ENCODE results near the gene LY86.
"Not testable (repeated sequence)": the region's sequence is repeated elsewhere in the genome, so short reads cannot be mapped to it uniquely, and the experiment has no call there.

Gene LY86

DNA sequence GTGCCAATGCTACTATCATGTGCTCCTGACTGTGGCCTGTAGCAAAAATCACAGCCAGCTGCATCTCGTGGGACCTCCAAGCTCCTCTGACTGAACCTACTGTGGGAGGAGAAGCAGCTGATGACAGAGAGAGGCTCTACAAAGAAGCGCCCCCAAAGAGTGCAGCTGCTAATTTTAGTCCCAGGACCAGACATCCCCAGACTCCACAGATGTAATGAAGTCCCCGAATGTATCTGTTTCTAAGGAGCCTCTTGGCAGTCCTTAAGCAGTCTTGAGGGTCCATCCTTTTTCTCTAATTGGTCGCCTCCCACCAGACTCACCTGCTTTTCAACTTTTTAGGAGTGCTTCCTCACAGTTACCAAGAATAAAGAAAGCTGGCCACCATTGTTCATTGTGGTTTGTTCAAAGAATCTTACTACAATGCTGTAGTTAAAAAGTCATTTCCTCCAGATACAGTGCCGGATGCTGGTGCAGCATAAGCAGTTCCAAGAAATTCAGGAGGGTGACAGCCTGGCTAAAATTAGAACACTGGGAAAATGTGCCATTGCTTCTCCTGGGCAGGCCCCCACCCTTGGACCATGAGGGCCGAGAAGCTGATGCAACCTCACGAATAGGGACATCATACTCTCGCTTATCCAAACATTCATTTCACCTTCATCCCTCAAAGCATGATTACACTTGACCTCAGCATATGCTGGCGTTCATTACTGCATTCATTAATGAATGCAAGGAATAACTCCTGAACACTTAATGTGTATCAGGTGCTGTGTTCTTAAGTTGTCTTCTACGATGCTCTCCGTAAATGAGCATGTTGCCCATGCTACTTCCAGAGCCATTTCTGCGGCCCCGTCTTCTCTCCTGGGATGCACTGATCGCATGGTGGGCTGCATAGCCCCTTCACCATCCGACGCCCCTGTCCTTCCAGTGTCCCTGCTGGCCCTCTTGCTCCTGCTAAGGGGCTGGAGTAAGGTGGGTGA, 66.4 kb downstream of the LY86 start:
- DNase-seq = no peak

DNA sequence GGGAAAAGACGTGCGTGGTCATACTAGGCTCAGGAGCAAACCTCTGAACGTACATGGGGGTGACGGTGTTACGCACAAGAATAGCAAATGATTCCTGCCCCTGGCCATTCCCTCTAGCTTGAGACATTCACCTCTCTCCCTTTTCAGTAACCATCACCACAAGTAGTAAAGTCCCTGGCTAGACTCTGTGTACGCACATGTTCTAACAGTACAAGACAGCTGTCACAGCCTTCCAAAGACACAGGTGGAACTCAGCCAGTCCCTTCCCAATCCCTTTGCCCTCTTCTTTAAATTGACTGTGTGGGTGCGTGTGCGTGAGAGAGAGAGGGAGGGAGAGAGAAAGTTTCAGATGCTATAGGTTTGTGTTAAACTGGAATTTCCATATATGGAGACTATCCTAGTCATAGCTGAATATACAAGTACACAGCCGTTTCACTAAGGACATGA, 67.3 kb downstream of the LY86 start:
- no peak for DNase-seq

DNA sequence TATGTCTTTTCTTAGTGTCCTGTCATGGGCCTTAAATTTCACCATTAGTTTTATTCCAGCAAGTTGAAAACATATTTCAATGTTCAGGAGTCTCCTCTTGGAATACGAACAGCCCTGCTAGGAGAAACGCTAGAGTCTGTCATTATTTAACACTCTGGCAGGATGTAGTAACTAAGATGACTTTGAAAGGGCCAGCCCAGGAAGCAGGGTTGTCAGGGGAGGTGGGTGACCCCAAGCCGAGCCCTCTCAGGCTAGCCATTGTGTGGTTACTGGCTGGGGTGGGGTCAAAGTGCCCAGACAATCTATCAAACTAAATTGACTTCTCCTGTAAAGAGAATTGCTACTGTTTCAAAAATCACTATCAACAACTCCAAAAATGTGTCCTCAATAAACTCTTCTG, 67.8 kb downstream of the LY86 start:
- DNase-seq = no peak

DNA sequence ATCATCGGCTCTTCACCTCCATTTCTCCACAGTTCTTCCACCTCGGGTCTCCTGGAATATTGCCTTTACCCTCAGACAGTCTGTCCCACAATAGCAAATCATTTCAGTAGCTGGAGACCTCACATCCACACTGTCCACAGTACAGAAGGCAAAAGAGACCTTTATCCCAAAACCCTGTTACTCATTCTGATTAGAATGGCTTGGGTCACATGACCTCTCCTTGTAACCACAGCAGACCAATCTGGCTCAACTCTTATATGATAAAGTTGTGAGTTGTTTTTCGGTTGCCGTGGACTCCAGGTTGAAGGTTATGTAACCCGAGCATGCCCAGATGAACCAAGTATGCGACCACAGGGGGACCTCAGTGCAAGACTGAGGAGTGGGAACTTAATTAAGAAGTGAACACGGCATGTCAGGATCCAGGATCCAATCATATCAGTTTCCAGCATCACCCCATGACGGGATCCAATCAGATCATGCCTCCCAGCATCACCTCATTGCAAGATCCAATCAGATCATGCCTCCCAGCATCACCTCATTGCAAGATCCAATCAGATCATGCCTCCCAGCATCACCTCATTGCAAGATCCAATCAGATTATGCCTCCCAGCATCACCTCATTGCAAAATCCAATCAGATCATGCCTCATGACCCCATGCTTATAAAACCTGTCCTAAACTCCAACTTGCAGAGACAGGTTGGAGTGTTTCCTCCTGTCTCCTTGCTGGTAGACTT, 68.7 kb downstream of the LY86 start:
- DNase-seq = no peak

DNA sequence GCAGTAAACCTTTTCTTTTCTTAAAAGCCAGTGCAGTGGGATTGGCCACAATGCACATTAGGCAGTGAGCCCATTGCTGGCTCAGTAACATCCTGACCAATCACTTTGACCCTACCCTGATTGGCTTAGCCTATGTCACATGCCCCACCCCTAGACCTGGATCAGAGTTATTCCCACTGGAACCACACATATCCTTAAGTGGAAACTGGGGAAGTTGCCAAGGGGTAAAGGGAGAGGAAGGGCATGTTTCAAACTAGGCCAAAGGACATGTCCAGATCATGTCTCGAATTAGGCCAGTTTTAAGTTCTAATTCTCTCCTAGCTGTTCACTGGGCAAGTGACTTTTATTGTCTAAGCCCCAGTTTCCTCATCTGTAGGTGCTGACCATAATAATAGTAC, 69.3 kb downstream of the LY86 start:
- no peak for DNase-seq

DNA sequence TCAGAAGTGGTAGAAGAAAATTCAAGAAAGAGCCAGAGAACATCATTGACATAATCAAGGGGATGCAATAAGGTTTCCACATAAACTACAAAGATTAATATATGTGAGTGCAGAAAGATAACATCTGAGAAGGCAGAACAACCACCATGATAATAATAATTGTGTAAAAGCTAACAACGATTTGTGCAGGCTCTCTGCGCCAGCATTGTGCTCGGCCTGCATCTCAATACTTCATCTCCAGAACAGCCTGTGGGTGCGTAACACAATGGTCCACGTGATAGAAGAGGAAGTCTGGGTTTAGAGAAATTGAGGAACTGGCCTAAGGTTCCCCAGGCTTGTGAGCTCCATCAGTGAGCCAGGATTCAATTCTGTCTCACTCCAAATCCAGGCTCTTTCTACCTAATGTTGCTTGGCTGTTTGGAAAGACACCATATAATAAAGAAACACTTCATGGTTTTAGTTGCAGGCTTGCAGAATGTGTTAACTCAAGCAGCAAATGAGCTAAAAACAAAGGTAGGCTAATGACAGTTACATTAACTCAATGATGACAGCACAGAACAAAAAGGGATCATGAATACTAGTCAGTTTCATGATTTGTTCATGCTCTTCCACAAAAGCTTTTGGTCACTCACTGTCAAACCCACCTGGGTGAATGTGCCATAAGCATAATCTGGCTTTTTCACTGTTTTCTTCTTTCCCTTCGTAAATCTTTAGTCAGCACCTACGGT, 71.2 kb downstream of the LY86 start:
- no peak for DNase-seq

DNA sequence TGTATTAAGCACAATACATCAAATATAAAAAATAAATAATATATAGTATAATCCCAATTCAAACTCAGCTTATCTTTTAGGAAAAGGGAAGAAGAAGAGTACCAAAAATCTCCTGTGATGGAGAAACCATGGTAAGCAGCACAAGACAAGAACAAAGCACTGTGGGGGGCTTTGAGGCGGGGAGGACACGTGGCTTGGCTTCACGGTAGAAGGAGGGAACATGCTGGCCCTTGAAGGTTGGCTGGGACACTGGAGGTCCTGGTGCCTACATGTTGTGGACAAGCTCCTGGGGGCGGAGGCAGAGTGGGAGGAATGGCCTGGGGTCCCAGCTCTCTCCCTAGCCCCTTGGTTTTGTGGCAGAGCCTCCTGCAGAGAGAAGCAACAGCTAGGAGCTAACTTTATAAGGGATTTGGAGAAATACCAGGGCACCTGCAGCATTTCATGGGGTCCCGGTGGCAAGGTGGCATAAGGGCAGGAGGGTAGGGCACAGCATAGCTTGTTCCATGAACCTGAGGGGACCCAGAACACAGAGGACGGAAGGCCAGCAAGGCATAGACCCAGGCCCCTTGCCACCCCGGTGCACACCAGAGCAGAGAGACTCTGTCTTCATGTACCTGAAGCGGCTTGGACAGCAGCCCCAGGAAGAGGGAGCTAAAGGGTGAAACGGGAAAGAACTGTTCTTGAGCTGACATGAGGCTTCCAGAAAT, 72.0 kb downstream of the LY86 start:
- no peak for DNase-seq

DNA sequence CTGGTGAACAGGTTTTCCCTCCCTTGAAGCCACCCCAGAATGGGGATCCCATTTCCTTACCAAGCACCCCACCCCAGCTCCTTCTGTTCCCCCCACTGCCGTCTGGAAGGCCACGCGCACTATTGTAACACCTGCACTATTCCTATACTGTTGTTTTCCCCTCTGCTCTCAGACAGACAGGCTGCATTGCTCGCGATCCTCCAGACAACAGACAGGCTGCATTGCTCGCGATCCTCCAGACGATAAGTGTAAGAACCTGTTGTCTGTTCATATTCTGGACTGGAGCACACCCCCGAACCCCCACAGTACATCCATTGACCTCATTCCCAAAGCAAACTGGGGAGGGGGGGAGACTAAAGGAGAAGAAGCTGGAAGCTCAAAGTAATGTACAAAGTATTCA, 72.7 kb downstream of the LY86 start:
- DNase-seq = no peak

DNA sequence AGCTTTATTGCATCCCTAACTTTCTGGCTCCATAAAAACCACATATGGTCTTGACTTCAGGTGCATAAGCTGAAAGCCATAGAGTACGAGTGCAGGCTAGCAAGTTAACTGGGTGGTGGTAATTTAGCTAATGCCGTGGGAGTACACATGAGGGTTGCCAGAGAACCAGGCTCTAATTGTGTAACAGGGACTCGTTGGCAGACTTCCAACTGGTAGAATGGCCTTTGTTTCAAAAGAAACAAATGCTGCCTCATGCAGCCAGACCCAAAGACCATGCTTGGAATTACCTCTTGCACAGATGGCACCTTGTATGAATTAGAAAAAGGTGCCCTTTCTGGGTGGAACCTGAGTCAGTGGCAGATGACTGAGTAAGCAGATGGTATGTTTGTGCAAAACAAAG, 73.2 kb downstream of the LY86 start:
- DNase-seq = no peak

DNA sequence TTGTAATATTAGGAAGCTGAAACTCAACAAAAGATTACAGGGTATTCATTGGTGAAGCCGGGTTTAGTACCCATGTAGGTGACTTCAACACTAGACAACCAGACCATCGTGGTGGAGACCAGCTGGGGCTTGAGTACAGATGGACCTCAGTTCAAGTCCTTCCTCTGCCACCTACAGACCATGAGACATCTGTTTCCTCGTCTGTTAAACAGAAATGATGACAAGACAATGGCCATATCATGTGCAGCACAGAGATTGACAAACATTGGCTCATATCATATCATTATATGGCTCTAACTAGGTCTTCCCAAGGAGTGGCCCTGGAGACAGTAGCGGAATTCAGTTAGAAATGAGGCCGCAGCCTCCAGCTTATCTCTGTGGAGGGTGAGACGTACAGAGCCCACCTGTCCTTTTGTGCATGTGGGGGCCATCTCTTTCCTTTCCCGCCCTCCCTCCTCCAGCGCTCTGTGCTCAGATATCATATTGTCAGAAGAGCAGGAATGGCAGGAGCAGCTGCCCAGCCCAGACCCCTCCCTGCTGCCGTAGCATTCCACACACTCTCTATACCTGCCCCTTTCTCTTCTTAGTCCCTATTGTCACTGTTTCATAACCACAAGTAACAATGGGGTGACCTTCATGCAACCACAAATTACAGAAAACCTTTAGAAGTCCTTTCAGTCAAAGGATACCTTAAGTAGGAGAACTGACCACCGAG, 75.1 kb downstream of the LY86 start:
- no peak for DNase-seq

DNA sequence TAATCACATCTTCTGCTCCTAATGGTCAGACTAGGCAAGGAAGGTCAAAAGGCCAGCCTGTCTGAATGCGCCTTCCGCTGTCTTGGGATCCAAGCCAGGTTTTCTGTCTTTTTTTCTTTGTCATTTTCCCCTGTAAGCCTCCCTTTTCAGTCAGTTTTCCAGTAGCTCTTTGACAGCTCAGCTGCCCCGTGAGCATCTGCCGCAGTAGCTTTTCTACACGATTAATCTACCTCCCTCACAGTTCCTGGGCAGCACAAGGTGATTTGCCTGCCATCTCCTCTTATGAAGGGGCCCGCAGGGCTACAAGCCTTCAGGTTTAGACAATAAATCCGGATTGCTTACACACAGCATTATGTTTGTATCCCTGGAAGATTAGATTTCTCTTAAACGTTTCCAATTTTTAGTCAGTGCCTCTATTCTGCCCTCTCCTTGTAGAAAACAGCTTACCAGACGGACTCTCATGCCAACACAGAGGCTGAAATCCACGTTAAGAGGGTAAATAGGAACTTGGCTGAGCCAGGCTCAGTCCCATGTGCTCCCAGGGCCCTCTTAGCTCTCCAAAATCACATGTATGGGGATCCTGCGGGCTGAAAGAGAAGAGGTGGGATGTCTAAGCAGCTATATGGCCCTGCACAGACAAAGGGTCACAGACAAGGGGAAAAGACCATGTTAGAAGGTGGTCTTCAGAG, 77.2 kb downstream of the LY86 start:
- DNase-seq = no peak

DNA sequence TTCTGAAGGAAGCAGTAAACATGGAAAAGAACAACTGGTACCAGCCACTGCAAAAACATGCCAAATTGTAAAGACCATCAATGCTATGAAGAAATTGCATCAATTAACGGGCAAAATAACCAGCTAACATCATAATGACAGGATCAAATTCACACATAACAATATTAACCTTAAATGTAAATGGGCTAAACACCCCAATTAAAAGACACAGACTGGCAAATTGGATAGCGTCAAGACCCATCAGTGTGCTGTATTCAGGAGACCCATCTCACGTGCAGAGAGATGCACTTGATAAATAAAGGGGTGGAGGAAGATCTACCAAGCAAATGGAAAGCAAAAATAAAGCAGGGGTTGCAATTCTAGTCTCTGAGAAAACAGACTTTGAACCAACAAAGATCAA, 81.6 kb downstream of the LY86 start:
- not testable (repeated sequence) for DNase-seq

DNA sequence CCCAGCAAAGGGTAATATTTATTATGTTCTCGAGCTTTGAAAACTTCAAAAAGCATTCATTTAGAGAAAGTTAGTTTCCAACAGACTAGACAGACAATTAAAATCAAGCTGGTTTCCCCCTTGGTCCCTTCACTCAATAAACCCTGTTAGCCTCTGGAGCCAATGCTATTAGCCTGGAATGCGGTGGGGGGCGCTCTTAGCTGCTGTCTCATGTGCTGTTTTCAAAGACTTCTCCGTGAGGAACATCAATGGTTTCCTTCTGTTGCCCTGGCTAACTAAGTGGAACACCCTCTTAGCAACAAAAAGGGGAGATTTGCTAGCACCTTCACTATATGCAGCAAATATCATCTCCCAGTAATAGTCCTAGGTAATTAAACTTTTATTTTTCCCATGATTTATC, 86.4 kb downstream of the LY86 start:
- DNase-seq = no peak

DNA sequence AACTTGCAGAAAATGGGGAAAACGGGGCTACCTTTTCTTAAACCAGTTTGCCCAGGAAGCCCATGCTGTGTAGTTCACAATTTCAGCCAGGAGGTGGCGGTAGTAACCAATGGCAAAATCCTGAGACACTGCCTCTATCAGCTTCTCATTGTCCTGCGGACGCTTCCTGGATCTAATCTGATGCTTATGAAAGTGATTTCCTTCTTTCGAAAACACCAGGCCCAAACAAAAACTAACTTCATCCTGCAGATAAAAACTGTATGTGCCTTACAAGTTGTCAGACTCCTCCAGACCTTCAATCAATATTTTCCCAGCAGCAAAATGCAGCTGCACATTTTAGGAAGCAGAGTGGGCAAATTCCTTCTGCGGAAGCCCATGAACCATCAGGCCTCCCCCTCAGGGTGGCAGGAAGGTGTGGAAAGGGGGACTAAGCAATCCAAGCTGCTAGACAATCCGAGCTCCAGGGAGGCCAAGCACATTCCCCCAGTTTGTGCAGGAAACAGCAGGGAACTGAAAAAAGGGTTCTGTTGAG, 88.5 kb downstream of the LY86 start:
- peak; percentile 61 for DNase-seq

DNA sequence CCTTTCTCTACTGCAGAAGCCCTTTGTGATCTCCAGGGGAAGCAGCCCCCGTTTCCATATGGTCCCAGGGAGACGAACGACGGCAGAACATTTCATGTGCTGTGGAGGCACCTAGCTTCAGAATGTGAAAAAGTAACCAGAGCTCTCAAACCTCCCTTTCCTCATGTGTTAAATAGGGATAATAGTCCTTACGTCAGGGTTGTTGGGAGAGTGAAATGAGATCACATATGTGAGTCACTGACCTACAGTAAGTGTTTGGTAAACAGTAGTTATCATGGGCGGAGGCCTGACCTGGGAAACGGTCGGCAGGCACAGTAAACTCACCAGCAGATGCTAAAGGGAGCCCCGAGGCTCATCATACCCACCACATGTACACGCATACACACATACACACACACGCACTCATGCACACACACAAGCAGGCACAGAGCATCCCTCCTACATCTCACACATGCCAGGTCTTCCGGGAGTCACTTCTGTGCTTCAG, 89.7 kb downstream of the LY86 start:
- DNase-seq = no peak

DNA sequence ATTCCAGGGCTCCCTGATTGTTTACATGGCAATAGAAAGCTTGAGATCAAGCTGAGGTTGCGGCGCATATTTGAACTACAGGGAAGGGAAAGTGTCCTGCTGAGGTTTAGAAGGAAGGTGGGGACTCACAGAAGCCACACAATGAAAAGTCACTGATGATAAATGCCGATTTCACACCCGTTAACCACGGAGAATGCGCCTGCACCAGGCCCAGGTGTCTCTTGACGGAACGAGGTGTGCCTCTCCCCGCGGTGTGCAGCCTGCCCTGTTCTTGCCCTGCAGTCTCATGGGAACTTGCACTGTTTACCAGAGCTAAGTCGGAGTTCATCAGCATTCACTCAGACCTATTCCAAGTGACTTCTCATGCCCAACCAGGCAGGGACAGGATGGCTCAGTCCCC, 90.3 kb downstream of the LY86 start:
- no peak for DNase-seq

DNA sequence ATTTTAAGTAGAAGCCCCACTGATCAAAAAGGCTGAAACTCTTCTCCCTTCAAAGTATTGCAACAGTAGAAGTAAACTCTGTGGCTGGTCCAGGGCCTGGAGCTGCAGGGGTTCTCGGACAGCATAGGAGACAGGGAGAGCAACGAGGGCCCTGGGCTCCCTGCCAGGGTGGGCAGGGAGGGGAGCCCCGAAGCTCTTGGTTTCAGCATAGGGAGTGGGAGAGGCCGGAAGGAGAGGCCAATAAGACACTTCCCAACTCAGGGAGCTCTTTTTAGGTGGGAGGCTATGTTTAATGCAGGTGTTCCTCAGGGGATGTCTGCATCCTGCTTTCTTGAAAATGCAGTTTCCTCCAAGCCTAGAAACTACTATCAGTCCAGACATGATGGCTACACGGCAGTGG, 91.1 kb downstream of the LY86 start:
- DNase-seq = no peak

DNA sequence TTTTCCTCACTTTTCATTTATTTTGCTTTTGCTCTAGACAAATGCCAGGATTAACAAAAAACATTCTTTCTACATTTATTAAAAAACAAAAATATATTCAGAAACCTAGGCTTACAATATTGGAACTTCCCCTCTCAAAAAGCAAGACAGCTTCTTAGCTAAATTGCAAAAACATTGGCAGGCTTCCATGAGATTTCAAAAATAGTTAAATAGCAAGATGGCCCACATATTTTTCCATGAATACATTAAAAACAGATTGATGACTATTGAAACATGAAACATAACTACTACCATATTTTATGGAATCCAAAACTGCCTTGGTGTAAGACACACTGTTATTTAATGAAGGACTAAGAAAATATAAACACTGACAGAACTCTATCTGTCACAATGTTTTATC, 92.0 kb downstream of the LY86 start:
- DNase-seq = no peak

DNA sequence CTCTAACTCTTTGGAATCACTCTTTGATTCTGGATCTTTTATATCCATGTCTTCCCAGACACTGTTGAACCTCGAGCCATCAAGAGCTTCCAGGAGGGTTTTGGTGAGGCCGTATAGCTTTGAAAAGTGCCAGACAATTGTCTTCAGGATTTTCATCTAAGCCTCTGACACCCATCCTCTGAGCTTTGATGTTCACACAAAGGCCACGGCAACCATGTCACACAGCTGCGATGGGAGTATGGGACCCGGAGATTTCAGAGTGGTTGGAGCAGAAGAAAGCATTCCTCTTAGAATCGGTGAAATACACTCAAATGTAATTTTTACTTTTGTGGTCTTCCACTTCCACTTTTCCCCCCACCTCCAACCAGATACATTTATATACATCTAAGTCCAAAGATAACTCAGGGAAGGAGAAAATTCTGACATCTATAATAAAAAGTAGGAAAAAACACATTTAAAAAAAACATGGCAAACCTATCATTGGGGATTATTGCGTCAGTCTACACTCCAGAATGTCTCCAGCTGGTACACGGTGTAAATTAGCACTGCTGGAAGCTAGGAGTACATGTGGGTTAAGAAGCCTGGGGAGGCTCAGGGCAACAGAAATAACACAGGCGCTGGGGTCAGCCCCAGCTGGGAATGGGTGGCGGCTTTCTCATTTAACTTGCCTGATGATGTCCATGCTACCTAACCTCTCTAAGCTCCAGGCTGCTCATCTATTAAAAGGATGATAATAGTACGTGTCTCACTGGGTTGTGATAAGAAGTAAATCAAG, 92.7 kb downstream of the LY86 start:
- DNase-seq = no peak

DNA sequence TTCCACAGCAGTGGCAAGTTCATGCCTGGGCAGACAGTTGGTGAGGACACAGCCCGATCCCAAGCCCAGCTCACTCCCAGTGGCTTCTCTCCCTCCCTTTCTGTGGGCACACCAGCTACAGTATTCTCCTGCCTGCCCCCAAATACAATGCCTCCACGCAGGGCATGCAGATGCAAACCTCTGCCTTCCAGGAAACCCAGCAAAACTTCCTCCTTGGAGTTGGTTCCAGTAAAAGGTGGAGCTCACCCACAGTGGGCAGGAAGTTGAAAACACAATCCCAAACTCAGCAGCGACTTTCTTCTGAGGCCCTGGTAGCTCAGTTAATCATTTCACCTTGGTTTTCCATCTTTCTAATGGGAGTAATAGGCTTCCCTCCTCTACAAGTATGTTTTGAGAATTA, 93.7 kb downstream of the LY86 start:
- DNase-seq = no peak

Data from activated effector memory CD4-positive, alpha-beta T cell treated with Interleukin-2 at 50 U/mL for 16 hours (primary cell).